GM18505 (cell line): ENCODE data around the gene GPS1.
A peak's percentile ranks its signal among the peaks of the same experiment; 100 is the strongest.
"Not testable (repeated sequence)": the region's sequence is repeated elsewhere in the genome, so short reads cannot be mapped to it uniquely, and the experiment has no call there.

Experiments
- ATAC-seq: cut with Tn5 transposase; IDR thresholded peaks from one replicate; pipeline ENCODE4 v1.9.1; 2021; ENCODE audit not compliant: unreplicated experiment
- POLR2A ChIP-seq: IDR thresholded peaks from 4 replicates; pipeline ENCODE4 v1.6.1; 2011; ENCODE audit warnings: borderline replicate concordance; ENCODE audit not compliant: insufficient read depth, insufficient read length; ENCODE audit errors: extremely low read depth

GPS1 gene

GRCh38 chr17:82028966-82029365 is 22.7 kb upstream of the GPS1 start:
- no peak for ATAC-seq

GRCh38 chr17:82029391-82029790 is 22.3 kb upstream of the GPS1 start:
- no peak for TF ChIP-seq POLR2A
- no peak for ATAC-seq

More at GRCh38 chr17:82028966-82029365, 22.7 kb upstream of the GPS1 start:
- no peak for TF ChIP-seq POLR2A

GRCh38 chr17:82029990-82030469 is 21.7 kb upstream of the GPS1 start:
- ATAC-seq: peak; percentile 1
- TF ChIP-seq POLR2A: no peak

GRCh38 chr17:82030470-82031302 is 21.0 kb upstream of the GPS1 start:
- peak; percentile 43 for ATAC-seq
- TF ChIP-seq POLR2A: no peak

GRCh38 chr17:82031303-82031884 is 20.3 kb upstream of the GPS1 start, which contains the start of gene RAC3:
Gene RAC3 (plus strand): TSS chr17:82031678. CDS start chr17:82031762, 84 bp downstream.
- ATAC-seq: no peak
- no peak for TF ChIP-seq POLR2A

- no peak for ATAC-seq
- TF ChIP-seq POLR2A: no peak
Measured at GRCh38 chr17:82031885-82032627, 19.6 kb upstream of the GPS1 start.

GRCh38 chr17:82033359-82034085 is 18.2 kb upstream of the GPS1 start:
- no peak for TF ChIP-seq POLR2A
- ATAC-seq: no peak

GRCh38 chr17:82034371-82035011 is 17.2 kb upstream of the GPS1 start:
- ATAC-seq: no peak
- TF ChIP-seq POLR2A: no peak

GRCh38 chr17:82035488-82035887 is 16.2 kb upstream of the GPS1 start:
- no peak for TF ChIP-seq POLR2A
- no peak for ATAC-seq

GRCh38 chr17:82035956-82036633 is 15.6 kb upstream of the GPS1 start:
- TF ChIP-seq POLR2A: no peak
- ATAC-seq: no peak

GRCh38 chr17:82036634-82037091 is 15.0 kb upstream of the GPS1 start:
- TF ChIP-seq POLR2A: no peak
- ATAC-seq: no peak

- ATAC-seq: peak; percentile 76
- peak; percentile 94 for TF ChIP-seq POLR2A
Measured at GRCh38 chr17:82037092-82037888, 14.4 kb upstream of the GPS1 start, which contains the start of gene DCXR. Gene DCXR (minus strand): TSS chr17:82037697. CDS start chr17:82037682, 15 bp downstream.

GRCh38 chr17:82037889-82038195 is 13.9 kb upstream of the GPS1 start:
- ATAC-seq: no peak
- no peak for TF ChIP-seq POLR2A

GRCh38 chr17:82038796-82039409 is 12.8 kb upstream of the GPS1 start:
- not testable (repeated sequence) for ATAC-seq
